RPMI8226 (cell line): ENCODE measurements around the gene SLMAP.

ENCODE experiments used
- DNase-seq: peaks from one replicate; pipeline ENCODE4 v3.0.0-alpha.2; 2015

SLMAP gene

DNA sequence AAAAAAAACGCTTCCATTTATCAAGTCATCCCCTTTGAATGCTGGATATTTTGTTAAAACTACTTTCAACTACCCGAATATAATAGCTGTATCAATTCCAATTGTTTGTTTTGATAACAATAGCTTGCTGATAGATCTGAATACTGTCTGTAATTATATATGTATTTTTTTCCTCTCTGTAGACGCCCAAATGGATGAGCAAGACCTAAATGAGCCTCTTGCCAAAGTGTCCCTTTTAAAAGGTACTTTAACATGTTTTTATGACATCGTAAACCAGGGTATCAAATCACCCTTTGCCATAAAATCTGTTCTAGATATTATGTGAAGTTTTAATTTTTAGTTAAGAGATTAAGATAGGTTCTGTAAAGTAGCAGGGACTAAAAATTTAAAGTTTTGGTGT is 140.6 kb downstream of the SLMAP start:
- no peak for DNase-seq

DNA sequence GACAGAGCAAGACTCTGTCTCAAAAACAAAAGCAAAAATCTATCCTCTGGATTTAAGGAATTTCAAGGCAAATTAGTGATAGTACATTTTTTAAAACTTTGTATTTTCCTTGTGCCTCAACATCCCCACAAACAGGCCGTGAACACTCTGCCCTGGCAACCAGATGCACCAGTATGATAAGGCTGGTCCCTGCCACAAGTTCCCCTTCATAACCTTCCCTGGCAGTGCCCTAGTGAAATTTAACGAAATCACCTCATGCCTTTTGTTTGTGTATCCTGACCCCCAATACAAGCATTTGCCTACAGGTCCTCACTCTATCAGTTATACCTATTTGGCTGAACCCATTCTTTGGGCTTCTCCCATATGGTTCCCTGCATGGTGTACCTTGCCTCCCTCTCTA is 144.7 kb downstream of the SLMAP start:
- no peak for DNase-seq

DNA sequence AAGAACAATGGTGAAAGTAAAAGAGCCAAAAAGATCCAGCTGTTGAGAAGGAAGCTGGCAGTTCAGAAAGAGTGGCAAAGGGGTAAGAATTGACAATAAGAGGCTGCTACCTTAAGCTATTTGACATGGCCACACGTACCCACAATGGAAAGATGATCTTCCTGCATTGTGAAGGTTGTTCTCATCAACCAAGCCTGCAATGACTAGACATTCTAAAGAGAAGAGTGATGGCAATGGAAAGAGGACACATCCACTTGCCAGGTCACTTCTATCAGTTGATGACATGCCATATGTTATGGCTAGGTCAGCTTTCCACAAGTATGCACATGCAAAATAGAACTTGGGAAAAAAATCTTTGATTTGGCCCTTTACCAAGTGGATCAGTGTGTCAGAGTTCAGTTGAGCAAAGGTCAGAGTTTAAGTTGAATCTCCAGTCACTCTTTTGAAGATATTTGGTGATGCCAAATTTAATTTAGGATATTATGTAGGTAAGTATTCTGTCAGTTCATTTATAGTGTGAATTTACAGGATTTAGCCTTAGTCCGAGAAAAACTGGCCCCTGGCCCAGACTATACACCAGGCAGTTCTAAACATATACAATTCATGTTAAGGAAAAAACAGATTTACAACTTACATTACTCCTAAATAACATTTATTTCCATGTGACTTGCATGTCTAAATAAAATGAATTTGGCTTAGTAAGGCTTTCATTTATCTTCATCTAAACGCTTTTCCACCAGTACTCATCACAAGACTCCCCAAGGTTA is 147.2 kb downstream of the SLMAP start:
- DNase-seq, result no peak

DNA sequence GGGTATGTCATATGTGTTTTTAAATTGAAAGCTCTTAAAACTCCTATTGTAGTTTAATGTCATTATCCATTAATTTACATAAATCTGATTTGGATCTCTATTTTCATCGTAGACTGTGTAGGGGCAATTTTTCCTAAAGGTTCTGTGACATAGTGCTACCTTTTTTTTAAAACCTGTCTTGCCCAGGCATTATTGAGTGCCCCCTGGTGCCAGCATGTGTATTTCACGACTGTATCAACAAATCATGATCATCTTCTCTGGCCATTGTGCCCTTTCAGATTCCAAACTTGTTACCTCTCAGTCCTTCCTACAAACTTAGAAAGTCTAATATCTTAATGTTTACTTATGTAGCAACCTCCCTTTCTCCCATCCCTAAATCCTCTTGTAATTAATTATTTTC is 154.9 kb downstream of the SLMAP start:
- DNase-seq, result peak; percentile 32

DNA sequence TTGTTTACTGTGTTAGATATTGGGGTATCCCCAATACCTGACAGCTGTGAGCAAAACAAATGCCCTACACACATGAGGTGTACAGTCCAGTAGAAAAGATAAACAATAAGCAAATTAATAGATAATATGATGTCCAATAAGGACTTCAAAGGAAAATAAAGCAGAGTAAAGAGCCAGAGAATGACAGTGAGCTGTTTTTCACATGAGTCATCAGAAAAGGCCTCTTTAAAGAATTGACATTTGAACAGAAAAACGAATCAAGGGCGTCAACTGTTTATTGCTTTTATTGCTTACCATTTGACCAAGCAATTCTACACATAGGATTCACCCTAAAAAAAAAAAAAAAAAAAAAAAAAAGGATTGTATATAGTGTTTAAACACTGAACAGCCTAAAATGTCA is 155.5 kb downstream of the SLMAP start:
- DNase-seq, result no peak

DNA sequence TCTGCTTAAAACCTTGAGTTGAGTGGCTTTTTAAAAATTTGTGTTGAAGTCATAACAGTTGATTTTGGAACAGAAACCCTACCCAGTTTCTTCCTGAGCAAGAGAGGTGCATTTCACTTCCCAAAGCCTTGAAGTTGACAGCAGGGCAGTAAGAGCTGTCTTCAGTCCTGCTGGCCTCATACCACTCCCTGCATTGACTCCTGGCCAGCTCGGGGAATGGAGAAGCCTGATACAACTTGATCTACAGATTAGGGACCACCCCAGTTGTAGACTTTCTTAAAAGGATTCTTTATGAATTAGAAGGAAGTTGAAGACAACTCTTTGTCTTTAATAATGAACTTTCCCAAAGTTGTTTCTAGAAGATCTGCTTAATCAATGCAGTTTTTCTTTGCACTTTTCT is 161.5 kb downstream of the SLMAP start:
- DNase-seq, result no peak

DNA sequence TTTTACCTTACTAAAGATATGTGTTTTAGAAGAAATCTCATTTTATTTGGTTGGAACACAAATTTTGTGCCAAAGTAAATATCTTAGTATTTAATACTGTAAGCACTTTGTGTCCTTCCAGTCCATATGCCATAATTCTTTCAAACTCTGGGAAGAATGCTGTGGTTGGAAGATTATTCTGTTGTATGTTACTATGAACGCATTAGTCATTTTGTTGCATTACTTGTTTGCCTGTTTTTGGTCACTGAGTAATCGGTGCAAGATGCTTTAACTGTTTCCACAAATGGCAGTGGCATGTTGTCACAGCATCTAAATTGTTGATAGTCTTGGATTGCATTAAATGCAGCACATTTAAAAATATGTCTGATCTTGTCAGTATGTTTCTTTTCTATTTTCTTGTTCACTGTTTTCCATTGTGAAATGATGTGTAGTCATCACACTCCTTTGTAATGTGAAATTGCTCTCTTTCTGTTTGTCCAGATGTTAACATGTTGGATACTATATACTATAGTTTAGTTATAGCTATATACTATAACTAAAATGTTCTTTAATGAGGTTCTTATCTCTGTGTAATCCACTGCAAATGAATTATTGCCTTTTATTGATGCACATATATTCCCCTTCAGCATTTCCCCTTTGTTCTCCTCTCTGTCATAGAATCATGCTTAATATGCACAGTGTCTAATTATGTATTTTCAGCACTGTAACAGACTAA is 162.2 kb downstream of the SLMAP start:
- no peak for DNase-seq

DNA sequence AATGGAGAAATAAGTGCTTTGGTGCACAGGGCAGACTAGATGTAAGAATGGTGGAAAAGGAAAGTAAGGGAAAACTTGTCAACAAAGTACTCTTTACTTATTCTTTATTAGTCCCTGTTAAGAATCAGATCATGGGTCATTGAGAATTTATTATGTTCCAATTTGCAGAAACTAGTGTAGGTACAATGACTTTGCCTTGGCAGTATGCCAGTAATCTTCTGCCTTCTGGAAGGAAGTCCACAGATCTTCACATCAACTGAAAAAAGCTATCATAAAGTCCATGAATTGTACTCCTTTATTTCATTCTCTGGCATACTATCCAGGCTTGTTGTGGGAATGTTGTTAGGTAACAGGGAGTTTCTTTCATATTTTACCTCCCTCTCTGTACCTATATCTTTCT is 163.9 kb downstream of the SLMAP start:
- peak; percentile 11 for DNase-seq

DNA sequence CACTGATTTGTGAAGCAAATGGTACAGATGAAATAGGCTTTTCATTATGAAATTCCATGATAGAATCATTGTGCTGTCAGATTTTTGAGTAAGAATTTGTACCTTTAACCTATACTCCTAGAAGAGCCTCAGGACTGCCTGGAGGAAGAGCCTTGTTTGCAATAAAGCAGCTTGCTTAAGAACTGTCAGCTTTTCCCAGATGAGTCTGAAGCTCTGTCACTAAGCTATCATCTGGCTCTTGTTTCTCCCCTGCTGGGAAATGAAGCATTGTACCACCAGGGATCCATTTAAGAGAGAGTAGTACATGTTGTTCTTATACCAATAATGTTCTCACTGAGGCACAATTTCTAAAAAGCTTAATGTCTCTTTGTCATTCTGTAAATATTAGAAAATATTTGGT is 167.0 kb downstream of the SLMAP start:
- no peak for DNase-seq

DNA sequence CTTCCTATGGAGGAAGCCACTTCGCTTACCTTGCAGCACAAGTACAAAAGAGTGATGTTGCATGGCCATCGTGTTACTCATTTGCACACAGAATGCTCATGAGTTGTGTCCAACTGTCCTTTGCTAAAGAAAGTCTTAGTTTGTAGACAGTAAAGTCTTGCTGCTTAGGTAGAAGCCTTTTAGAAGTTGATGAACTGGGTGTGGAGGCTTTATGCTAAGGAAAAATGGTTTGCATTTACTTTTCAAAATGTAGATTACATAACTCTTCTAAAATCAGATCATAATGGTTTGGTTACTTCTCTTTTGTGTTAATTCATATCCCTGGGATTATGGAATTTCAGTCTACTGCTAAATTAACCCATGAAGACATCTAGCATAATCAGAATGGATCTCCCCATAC is 167.6 kb downstream of the SLMAP start:
- DNase-seq, result no peak

DNA sequence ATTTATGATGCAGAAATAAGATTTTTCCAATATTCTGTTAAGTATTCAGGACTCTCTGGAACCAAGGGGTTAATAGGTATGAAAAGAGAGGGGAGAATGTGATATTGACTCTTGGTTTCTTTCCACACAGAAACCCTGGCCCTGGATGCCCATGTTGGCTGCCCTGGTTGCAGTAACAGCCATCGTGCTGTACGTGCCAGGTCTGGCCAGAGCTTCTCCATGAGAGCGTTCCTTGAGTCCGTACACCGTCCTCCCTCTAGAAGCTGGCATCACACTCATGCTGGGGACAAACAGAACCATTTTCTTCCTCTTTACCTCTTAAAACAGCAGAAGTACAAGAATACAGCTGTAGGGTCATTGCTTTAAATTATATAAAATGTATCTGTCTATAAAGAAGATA is 171.1 kb downstream of the SLMAP start:
- no peak for DNase-seq

DNA sequence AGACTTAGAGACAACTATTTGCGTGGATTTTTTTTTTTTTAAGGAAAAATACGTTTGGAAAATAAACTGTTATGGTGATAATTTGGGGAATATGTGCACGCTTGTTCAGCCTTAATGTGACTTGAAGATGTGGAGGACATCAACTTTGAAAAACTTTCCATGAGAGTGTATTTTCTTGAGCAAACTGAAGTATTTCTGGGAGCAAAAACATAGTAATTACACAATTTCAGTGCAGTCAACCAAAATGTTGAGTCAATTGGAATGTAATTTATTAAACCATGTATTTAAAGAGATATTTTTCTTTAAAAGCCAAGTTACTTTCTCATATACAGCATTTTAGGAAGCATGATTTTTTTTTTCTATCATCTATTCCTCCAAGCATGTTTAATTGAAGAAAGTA is 171.8 kb downstream of the SLMAP start:
- no peak for DNase-seq

DNA sequence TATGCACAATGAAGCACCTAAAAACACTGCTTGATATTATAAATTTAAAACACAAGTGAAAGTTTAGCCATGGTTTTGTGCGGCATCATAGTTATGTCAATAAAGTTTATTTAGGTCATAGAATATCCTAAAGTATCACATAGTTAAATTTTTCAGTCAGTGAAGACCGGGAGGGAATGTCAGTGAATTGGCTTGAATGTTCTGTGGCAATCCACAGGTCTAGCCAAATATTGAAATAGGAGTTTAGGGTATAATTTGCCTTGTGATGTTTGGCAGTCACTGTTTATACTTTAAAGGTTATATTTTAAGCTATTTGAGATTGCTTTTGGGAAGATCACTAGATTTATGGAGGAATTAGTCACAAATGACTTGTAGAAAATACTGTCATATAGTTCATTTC is 172.4 kb downstream of the SLMAP start:
- DNase-seq, result no peak

DNA sequence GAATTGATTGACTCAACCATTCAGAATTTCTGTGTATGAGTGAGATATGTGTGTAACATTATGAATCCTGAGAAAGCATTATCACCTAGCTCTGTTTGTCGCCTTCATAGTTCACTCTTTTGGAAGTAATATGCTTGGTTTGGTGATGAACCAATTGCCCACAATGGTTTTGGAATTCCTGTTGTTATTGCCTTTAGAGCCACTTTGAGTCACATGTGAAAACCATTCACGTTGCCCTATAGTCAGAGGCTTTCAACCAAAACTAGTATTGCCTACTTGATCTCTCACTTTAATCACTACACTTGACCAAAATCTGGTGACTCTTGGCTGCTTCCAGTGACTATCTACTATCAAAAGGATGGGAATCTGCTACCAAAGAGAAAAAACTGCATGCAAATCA is 173.9 kb downstream of the SLMAP start:
- no peak for DNase-seq

DNA sequence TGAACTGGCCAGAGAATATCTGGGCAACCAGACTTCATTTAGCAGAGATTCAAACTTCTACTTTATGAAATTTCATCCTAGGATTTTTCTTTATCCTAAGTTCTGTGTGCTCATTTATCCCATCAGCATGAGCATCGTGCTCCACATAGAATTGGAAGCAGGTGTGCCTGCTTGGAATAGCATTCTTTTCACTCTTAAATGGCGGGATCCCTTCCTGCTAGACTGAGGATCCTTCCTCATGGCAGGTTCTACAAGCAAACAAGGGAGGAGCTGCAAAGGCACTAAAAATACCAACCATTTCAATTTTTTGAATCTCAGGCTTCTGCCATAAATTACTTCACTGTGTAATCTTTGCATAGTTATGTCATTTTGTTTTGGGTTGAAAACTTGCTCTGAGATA is 177.5 kb downstream of the SLMAP start:
- no peak for DNase-seq

DNA sequence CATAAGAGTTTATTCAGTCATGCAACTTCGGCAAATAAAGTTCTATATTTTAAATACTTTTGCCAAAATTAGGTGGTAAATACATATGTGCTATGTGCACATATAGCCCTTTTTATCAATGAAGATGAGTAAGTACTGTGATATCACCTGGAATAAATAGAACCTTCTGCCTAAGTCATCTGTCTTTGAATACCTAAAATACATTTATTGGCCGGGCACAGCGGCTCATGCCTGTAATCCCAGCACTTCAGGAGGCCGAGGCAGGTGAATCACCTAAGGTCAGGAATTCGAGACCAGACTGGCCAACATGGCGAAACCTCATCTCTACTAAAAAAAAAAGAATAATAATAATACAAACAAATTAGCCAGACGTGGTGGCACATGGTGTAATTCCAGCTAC is 178.3 kb downstream of the SLMAP start:
- no peak for DNase-seq

DNA sequence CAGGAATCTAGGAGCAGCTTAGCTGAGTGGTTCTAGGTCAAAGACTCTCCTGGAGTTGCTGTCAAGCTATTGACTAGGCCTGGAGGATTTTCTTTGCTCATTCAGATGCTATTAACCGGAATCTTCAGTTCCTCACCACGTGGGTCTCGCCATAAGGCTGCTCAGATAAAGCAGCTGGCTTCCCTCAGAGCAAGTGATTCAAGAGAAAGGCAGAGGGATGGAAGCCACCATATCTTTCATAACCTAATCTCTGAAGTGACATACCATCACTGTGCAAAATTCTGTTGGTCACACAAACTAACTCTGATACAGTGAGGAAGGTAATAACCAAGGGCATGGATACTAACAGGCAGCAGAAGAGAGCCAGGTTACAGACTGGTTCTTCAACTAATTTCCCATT is 179.4 kb downstream of the SLMAP start:
- DNase-seq, result no peak

DNA sequence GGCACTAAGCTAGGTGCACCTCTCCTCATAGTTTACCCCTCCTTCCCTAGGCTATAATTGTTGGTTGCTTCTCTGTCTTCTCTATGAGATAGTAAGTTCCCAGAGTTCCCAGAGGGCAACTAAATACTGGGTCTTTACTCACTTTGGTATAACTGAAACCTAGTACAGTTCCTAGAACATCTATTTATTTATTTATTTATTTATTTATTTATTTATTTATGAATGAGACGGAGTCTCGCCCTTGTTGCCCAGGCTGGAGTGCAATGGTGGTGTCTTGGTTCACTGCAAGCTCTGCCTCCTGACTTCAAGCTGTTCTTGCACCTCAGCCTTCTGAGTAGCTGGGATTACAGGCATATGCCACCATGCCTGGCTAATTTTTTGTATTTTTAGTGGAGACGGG is 181.0 kb downstream of the SLMAP start:
- no peak for DNase-seq

DNA sequence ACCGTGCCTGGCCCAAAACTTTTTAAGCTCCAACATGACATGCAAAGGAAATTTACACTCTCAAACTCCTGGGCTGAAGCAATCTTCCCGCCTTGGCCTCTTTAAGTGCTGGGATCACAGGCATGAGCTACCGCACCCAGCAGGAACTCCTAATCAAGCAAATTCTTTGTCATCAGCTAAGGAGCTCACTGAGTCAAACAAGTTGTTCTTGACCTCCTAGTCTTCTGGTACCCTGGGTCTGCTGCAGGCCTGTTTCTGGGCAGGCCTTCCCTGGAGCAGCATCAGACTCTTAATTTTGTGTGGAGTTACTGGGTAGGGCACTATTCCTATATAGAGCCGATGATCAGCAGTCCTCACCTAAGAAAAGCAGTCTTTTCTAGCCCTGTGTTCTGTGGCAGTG is 183.7 kb downstream of the SLMAP start:
- no peak for DNase-seq

DNA sequence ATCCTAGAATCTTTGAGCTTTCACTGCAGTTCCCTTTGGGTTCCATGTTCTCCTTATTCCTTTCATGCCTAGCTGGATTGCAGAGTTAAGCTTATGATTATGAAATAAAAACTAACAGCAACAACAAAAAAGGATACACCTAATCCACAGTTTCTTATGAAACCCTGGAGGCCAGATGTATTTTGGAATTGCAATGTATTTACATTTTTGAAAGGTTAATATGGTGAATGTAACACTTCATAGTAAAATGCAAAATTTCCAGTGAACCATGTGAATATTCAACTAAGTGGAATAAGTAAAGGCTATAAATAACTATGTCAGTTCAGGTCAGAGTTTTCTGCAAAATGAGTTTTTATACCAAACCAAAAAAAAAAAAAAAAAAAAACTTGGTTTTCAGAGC is 186.3 kb downstream of the SLMAP start:
- DNase-seq, result no peak

DNA sequence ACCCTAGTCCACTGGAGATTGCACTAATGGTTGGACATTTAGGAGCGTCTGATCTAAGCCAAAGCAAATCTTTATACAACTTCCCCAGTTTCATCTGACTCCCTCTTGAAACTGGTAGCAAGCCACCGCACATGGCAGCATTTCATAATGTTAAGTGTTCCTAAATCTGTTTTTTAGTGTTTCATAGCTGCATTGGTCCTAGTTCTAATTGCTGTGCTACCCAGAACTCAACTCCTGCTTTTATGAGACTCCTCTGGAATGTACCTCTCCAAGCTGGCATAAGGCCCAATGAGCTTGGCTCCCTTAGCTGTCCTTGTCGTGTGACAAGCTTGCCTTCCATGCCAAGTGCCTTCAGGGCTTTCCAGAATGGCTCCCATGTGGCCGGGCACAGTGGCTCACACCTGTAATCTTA is 186.8 kb downstream of the SLMAP start:
- DNase-seq, result no peak

DNA sequence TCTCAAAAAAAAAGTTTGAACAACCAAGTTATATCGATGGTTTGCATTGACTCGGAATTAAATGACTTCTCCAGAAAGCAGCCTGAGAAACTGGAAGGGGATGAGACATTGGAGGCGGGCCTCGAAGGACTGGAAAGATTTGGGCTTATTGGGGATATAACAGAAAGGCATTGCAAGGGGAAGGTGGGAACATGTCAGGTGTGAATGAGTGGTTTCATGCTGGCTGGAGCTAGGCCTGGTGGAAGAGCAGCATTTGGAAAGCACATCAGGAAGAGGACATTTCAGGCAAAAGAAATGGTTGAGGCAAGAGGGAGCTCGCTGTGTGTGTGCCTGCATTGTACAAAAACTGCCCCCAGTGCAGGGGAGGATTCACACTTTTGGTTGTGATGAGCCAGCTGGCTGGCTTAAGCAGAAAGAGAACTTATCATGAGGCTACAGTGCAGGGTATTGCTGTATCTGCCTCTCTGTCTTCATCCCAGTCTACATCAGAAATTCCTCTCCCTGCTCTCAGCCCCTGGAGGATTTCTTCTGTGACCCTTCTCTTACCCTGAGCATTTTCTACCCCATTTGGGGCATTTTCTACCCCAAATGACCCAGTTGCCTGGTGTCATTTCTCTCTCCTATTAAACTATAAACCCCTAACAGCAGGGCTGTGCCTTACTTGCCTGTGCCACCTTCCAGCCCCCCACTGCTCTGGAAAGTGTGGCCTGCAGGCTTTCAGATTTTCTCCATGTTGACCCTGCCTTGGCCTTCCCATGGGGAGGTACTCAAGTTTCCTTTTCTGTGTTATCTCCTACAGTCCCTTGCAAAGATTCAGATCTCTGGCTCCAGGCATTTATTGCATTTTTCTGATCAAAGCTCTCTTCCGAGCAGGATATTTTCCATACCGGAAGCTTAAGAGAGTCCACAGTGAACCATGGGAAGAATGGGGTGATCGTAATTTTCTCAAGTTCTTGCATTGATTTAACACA is 187.7 kb downstream of the SLMAP start:
- DNase-seq, result no peak

DNA sequence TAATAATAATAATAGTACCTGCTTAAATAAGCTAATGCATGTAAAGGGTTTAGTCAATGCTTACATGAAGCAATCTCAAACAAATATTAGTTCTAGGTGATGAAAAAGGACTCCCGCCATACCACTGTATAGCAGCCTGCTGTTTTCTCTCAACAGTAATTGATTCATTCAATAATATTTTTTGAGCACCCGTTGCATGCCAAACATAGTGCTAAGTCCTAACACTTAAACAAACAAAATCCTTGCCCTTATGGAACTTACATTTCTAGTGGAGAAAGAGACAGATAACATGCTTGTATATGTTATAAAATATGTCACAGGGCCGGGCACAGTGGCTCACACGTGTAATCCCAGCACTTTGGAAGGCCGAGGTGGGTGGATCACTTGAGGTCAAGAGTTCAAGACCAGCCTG is 190.9 kb downstream of the SLMAP start:
- DNase-seq, result no peak
